Measurements from ENCODE around the gene PRTFDC1. TPM values are rescaled to one million over a fixed set of nuclear protein-coding genes. Genes with fewer than 3 reads are reported as not detected.

PRTFDC1 gene
- total and polyA plus RNA-seq, 2 of the 13 experiments (the other 11 are each of a cell fraction or from before 2014, with no cell fraction given), result not detected

DNA sequence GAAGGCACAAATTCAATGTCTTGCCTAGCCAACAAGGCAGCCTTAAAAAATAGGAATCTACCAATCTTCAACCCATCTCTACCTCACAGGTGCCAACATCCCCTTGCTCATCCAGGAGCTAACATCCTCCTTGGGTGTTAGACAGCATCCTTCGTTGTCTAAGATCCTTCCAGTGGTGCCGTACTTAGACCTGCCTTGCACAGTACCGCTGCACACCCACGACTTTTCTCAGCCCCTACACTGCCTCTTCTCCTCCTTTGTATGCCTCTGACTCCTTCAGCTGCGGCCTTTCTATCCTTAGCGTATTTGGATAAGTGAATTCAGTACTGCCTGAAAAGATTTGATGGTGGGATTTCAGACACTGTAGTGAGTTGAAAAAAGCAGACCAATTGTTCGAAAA lies 15.9 kb upstream of the PRTFDC1 start:
- WGBS (ENCODE audit: low lambda C conversion rate), result 72% methylated on average over 7 of the region's 7 CpGs
- ChIA-PET POLR2A (no interaction called here), CTCF (ENCODE audit: low intra/inter-chr PET ratio, low total read pairs) (no interaction called here)
- Histone ChIP-seq H4K20me1 (ENCODE audit: insufficient read depth, low read length) (no peaks in the 10 kb centered on the region), H3K9ac (ENCODE audit: insufficient read depth, low read depth, low read length) (no peak overlapping the region), H3K4me3 (replicated peaks in 1 of 3; ENCODE audit: insufficient read depth in 1 of 3, low read depth in 2 of 3, low read length in 3 of 3) (no peak overlapping the region), H3K27me3 (ENCODE audit: control insufficient read depth in 1 of 2, insufficient read depth in 2 of 2, low read length in 2 of 2) (no peaks in the 10 kb centered on the region), H3K36me3 (replicated peaks in 1 of 2; ENCODE audit: control insufficient read depth in 1 of 2, insufficient read depth in 2 of 2, low read length in 2 of 2) (no peaks in the 10 kb centered on the region), H3K4me1 (ENCODE audit: insufficient read depth, low read length) (peaks cover 23% of the 10 kb centered on the region), H3K27ac (ENCODE audit: extremely low read length, insufficient read depth, low read length) (no peak overlapping the region), H3K9me3 (ENCODE audit: low read length) (no peaks in the 10 kb centered on the region), H3K4me2 (ENCODE audit: low read depth, low read length) (no peak overlapping the region), H2AFZ (ENCODE audit: low read length) (no peak overlapping the region), H3K79me2 (ENCODE audit: insufficient read depth, low read length) (no peaks in the 10 kb centered on the region)
- TF ChIP-seq KLF9 (CRISPR knock-in tag; IDR thresholded peaks at IDR 0.05; ENCODE audit: low read depth), result no peak
- no peak for TF ChIP-seq IKZF4 (CRISPR knock-in tag; IDR thresholded peaks at IDR 0.05; ENCODE audit: borderline replicate concordance, low read depth, not compliant biosample characterization)
- TF ChIP-seq ZSCAN12 (CRISPR knock-in tag; IDR thresholded peaks at IDR 0.05), result no peak
- TF ChIP-seq, protein P1, sequence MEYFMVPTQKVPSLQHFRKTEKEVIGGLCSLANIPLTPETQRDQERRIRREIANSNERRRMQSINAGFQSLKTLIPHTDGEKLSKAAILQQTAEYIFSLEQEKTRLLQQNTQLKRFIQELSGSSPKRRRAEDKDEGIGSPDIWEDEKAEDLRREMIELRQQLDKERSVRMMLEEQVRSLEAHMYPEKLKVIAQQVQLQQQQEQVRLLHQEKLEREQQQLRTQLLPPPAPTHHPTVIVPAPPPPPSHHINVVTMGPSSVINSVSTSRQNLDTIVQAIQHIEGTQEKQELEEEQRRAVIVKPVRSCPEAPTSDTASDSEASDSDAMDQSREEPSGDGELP (IDR thresholded peaks at IDR 0.05; ENCODE audit: borderline replicate concordance, low read depth), result no peak
- TF ChIP-seq, protein P2, sequence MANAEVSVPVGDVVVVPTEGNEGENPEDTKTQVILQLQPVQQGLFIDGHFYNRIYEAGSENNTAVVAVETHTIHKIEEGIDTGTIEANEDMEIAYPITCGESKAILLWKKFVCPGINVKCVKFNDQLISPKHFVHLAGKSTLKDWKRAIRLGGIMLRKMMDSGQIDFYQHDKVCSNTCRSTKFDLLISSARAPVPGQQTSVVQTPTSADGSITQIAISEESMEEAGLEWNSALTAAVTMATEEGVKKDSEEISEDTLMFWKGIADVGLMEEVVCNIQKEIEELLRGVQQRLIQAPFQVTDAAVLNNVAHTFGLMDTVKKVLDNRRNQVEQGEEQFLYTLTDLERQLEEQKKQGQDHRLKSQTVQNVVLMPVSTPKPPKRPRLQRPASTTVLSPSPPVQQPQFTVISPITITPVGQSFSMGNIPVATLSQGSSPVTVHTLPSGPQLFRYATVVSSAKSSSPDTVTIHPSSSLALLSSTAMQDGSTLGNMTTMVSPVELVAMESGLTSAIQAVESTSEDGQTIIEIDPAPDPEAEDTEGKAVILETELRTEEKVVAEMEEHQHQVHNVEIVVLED (CRISPR knock-in tag; IDR thresholded peaks at IDR 0.05; ENCODE audit: borderline replicate concordance), result no peak
- no TSS peak for BruUV-seq (replicated peaks)
- in situ Hi-C loops (cut with HindIII; ENCODE audit: extremely low pct_ligation_motif_present, low pct_unique_long_range_greater_than_20kb), result no loop called here
- DNase-seq (ENCODE audit: low spot score) (no peak), FAIRE-seq (no peak), ATAC-seq (no peak)
- intact Hi-C loops (cut with micrococcal nuclease; ENCODE audit: unreplicated experiment), result no loop called here

DNA sequence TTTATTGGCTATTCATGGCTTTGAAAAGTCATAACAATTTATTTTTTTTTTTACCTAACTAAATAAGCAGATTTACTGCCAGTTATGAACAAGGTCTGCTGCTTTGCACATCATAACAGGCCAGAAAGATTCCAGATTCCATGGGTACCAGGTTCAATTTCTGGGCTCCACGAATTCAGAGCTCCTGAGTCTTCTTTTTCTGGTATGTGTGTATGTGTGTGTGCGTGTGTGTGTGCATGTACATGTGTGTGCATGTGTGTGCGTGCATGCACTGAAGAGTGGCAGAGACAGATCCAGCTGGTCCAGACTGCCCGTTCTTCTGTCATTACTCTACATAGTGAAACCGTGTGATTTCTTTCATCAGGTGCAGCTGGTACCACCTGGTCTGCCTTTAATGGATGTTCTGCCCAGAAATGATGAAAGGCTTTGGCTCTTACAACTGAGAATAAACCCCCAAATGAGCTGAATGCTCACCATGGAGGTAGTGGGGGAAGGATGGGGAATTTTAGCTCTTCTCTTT lies 14.6 kb upstream of the PRTFDC1 start:
- intact Hi-C loops (cut with micrococcal nuclease; ENCODE audit: unreplicated experiment) (no loop called here), in situ Hi-C loops (cut with HindIII; ENCODE audit: extremely low pct_ligation_motif_present, low pct_unique_long_range_greater_than_20kb) (no loop called here)
- Histone ChIP-seq H4K20me1 (ENCODE audit: insufficient read depth, low read length) (no peaks in the 10 kb centered on the region), H3K4me2 (ENCODE audit: low read depth, low read length) (no peak overlapping the region), H3K79me2 (ENCODE audit: insufficient read depth, low read length) (no peaks in the 10 kb centered on the region), H3K4me3 (replicated peaks in 1 of 3; ENCODE audit: insufficient read depth in 1 of 3, low read depth in 2 of 3, low read length in 3 of 3) (no peak overlapping the region), H3K4me1 (ENCODE audit: insufficient read depth, low read length) (peaks cover 26% of the 10 kb centered on the region), H2AFZ (ENCODE audit: low read length) (no peak overlapping the region), H3K36me3 (replicated peaks in 1 of 2; ENCODE audit: control insufficient read depth in 1 of 2, insufficient read depth in 2 of 2, low read length in 2 of 2) (no peaks in the 10 kb centered on the region), H3K9ac (ENCODE audit: insufficient read depth, low read depth, low read length) (no peak overlapping the region), H3K27me3 (ENCODE audit: control insufficient read depth in 1 of 2, insufficient read depth in 2 of 2, low read length in 2 of 2) (no peaks in the 10 kb centered on the region), H3K27ac (ENCODE audit: extremely low read length, insufficient read depth, low read length) (no peak overlapping the region), H3K9me3 (ENCODE audit: low read length) (no peaks in the 10 kb centered on the region)
- ChIA-PET CTCF (ENCODE audit: low intra/inter-chr PET ratio, low total read pairs) (no interaction called here), POLR2A (no interaction called here)
- 36% methylated on average over 4 of the region's 5 CpGs for WGBS (ENCODE audit: low lambda C conversion rate)
- FAIRE-seq (no peak), DNase-seq (ENCODE audit: low spot score) (no peak), ATAC-seq (no peak)
- BruUV-seq (replicated peaks), result no TSS peak
- TF ChIP-seq TMF1 (CRISPR knock-in tag; IDR thresholded peaks at IDR 0.05; ENCODE audit: low read depth), result no peak
- TF ChIP-seq ZNF619 (CRISPR knock-in tag; IDR thresholded peaks at IDR 0.05), result no peak
- no peak for TF ChIP-seq AGO2 (optimal IDR thresholded peaks at IDR 0.05; ENCODE audit: low read depth, low read length)
- TF ChIP-seq, protein P3, sequence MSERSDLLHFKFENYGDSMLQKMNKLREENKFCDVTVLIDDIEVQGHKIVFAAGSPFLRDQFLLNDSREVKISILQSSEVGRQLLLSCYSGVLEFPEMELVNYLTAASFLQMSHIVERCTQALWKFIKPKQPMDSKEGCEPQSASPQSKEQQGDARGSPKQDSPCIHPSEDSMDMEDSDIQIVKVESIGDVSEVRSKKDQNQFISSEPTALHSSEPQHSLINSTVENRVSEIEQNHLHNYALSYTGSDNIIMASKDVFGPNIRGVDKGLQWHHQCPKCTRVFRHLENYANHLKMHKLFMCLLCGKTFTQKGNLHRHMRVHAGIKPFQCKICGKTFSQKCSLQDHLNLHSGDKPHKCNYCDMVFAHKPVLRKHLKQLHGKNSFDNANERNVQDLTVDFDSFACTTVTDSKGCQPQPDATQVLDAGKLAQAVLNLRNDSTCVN (CRISPR knock-in tag; IDR thresholded peaks at IDR 0.05; ENCODE audit: borderline replicate concordance), result no peak
- no peak for TF ChIP-seq ZNF501 (CRISPR knock-in tag; IDR thresholded peaks at IDR 0.05)
- no peak for TF ChIP-seq PRMT3 (CRISPR knock-in tag; IDR thresholded peaks at IDR 0.05; ENCODE audit: borderline replicate concordance, low read depth)
- TF ChIP-seq ZNF317 (CRISPR knock-in tag; IDR thresholded peaks at IDR 0.05), result no peak
- no peak for TF ChIP-seq MATR3 (CRISPR knock-in tag; IDR thresholded peaks at IDR 0.05)
